ENCODE measurements around the gene PDE11A.

GRCh38 chr2:177891533-177891932 lies 181.0 kb downstream of the PDE11A start:
- TF ChIP-seq POLR2A (IDR thresholded peaks at IDR 0.05; ENCODE audit: low read depth) (no peak), CTCF (IDR thresholded peaks at IDR 0.05) (no peak)
